Measurements from ENCODE around the gene DLX1.
A peak's percentile ranks its signal among the peaks of the same experiment; 100 is the strongest.

DNA sequence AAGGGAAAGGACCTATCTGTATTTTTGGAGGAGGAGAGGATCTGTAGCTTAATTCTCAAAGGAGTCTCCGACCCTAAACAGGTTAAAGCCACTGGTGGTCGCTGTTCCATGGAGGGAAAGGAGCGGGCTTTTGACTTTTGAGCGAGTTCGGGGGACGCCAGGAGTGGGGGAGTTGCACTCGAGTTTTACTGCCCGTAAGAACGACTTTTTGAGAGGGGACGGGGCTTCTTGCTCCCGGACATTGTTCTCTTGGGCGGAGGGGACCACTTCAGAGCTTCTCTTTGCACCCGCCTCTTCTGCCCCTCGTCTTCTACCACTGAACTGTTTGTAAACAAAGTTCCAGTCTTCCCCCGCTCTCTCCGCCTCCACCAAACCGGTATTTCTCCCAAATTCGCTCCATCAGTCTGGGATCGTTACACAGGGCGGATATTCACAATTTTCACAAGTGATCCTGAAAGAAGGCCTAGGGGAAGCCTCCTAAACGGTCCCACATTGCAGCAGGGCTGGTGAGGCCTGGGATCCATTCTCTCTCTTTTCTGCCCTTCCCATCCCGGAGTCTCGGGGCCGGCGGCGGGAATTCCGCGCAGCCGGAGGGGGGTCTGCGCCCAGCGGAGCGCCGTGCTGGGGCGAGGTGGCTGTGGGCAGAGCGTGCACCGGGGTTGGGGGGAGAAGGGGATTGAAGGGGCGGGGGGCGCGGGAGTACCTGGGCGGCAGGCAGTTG, 10.8 kb downstream of the DLX1 start:
- TF ChIP-seq CTCF (conservative IDR thresholded peaks at IDR 0.05; ENCODE audit: low read depth, low read length) (peak; percentile 59), EZH2phosphoT487 (IDR thresholded peaks at IDR 0.05; ENCODE audit: borderline replicate concordance, low read length) (no peak)

Measured in PC-3 (cell line).